Kidney (tissue), 14 donors: ENCODE data around the gene RNF32. TPM values are rescaled to one million over a fixed set of nuclear protein-coding genes. Genes with fewer than 3 reads are reported as not detected.

ENCODE experiments used
- DNase-seq, 5 donors: peaks; one replicate each; pipeline ENCODE4 v3.0.0-alpha.2; 2013 to 2020
- FAIRE-seq: peaks from 2 replicates; lab custom pipeline; 2012; peaks lifted over from hg19 to GRCh38; lab: Jason Lieb, UNC
- H3K27ac ChIP-seq, 2 donors: one replicate each; pipeline ENCODE4 v1.7.0; 2013; ENCODE audit warnings: low read depth in 2 of 2, low read length in 2 of 2, inconsistent platforms in 1 of 2
- H3K27me3 ChIP-seq: one replicate; pipeline ENCODE4 v1.7.1; 2013; ENCODE audit warnings: low read length, inconsistent platforms; ENCODE audit not compliant: control insufficient read depth, insufficient read depth
- H3K36me3 ChIP-seq, 3 donors: one replicate each; pipeline versions ENCODE4 v1.7.0 to v1.7.1; 2013; ENCODE audit warnings: low read length in 3 of 3, control low read depth in 1 of 3, inconsistent platforms in 1 of 3; ENCODE audit not compliant: insufficient read depth in 3 of 3, control insufficient read depth in 2 of 3
- H3K4me1 ChIP-seq, 3 donors: one replicate each; pipeline versions ENCODE4 v1.7.0 to v1.7.1; 2013; ENCODE audit warnings: low read length in 3 of 3, inconsistent platforms in 1 of 3, low read depth in 1 of 3; ENCODE audit not compliant: control insufficient read depth in 2 of 3, insufficient read depth in 2 of 3
- H3K4me3 ChIP-seq, 3 donors: one replicate each; pipeline versions ENCODE4 v1.7.0 to v1.8.1; 2013; ENCODE audit warnings: low read length in 3 of 3, control low read depth in 1 of 3, inconsistent platforms in 1 of 3
- H3K9ac ChIP-seq, 3 donors: one replicate each; pipeline versions ENCODE4 v1.7.0 to v1.7.1; 2013; ENCODE audit warnings: low read length in 3 of 3, control low read depth in 1 of 3, inconsistent platforms in 1 of 3
- H3K9me3 ChIP-seq, 3 donors: one replicate each; pipeline versions ENCODE4 v1.7.0 to v1.7.1; 2013; ENCODE audit warnings: low read length in 3 of 3, control low read depth in 1 of 3, inconsistent platforms in 1 of 3; ENCODE audit not compliant: control insufficient read depth in 2 of 3, insufficient read depth in 1 of 3
- CTCF ChIP-seq: IDR thresholded peaks from 3 replicates; pipeline ENCODE4 v1.5.1; 2012; ENCODE audit warnings: mild to moderate bottlenecking, moderate library complexity, borderline replicate concordance; ENCODE audit not compliant: insufficient read depth; ENCODE audit errors: extremely low read depth
- intact Hi-C: fragments of 100-400 bp; cut with DNase I; formaldehyde crosslinking; loops from one replicate; pipeline ENCODE4 v1.11.1; 2022
- polyA plus RNA-seq: library from polyadenylated mRNA; stranded (reverse); fragments of 350-450 nt; fragmentation: Illumina TruSeq; extraction: RNeasy Lipid Tissue Mini Kit (QIAGEN cat#74804); gene quantifications from one replicate; pipeline ENCODE4 v1.2.3, GENCODE V29; 2014; ENCODE audit warnings: low read depth, low replicate concordance; ENCODE audit not compliant: insufficient read depth
- total RNA-seq: library from RNA; stranded (reverse); fragmentation: NEBNext Ultra II Directional; extraction: Animal tissue kit (Norgen Biotek cat#: 25700); gene quantifications from one replicate; pipeline ENCODE4 v1.2.1, GENCODE V29; 2021
- donor health status: control.
- donor health status: control.
- donor health status: control.
- donor health status: control.
- donor health status: control.
- donor health status: DM: yes; HTN: yes; CAD: no.
- donor health status: Normal renal cell carcinoma (clear cell type).

RNF32 gene
- total and polyA plus RNA-seq, 2 donors from 2014 or later, result 1.6 to 2.7 TPM

- TF ChIP-seq CTCF, result no peak
- Histone ChIP-seq H3K4me3 (no peak overlapping the region), H3K27ac (no peak overlapping the region), H3K27me3 (no peaks in the 10 kb centered on the region), H3K9ac (no peak overlapping the region), H3K36me3 (peaks cover 2 to 13% (median 3%) of the 10 kb centered on the region in 3 donors), H3K9me3 (no peaks in the 10 kb centered on the region), H3K4me1 (no peaks in the 10 kb centered on the region)
- DNase-seq (no peak), FAIRE-seq (no peak)
- intact Hi-C loops, result no loop called here
Measured at GRCh38 chr7:156675721-156676120, 35.1 kb downstream of the RNF32 start.

GRCh38 chr7:156676263-156676662 lies 35.7 kb downstream of the RNF32 start:
- Histone ChIP-seq H3K9me3 (no peaks in the 10 kb centered on the region), H3K4me1 (no peaks in the 10 kb centered on the region), H3K36me3 (peaks cover 2 to 13% (median 3%) of the 10 kb centered on the region in 3 donors), H3K9ac (no peak overlapping the region), H3K27ac (no peak overlapping the region), H3K4me3 (no peak overlapping the region), H3K27me3 (no peaks in the 10 kb centered on the region)
- TF ChIP-seq CTCF, result no peak
- FAIRE-seq, result no peak
- no peak for DNase-seq
- intact Hi-C loops, result no loop called here

- intact Hi-C loops, result no loop called here
- no peaks in the 10 kb centered on the region for H3K4me1 ChIP-seq
- no peak overlapping the region for H3K4me3 ChIP-seq
- no peaks in the 10 kb centered on the region for H3K9me3 ChIP-seq
- peaks cover 2 to 13% (median 3%) of the 10 kb centered on the region in 3 donors for H3K36me3 ChIP-seq
- DNase-seq, result no peak
- H3K27me3 ChIP-seq, result no peaks in the 10 kb centered on the region
- H3K9ac ChIP-seq, result no peak overlapping the region
- TF ChIP-seq CTCF, result no peak
- no peak for FAIRE-seq
- H3K27ac ChIP-seq, result no peak overlapping the region
Measured at GRCh38 chr7:156677374-156678054, 36.9 kb downstream of the RNF32 start.
